ENCODE results near the gene FER.
"Not testable (repeated sequence)": the region's sequence is repeated elsewhere in the genome, so short reads cannot be mapped to it uniquely, and the experiment has no call there.

The FER gene

DNA sequence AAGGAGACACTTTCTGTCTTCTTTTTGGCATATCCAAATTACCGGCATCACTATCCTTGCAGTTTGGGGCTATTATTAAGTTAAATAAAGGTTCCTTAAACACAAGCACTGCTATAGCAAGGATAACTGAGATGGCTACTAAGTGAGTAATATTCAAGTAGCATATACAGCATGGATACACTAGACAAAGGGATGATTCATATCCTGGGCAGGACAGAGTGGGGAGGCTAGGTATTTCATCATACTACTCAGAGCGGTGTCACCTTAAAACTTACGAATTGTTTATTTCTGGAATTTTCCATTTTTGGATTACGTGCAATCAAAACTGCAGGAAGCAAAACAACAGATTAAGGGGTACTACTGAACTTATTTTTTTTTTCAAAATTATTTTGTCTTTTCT, 54.1 kb downstream of the FER start:
- no peak for DNase-seq

DNA sequence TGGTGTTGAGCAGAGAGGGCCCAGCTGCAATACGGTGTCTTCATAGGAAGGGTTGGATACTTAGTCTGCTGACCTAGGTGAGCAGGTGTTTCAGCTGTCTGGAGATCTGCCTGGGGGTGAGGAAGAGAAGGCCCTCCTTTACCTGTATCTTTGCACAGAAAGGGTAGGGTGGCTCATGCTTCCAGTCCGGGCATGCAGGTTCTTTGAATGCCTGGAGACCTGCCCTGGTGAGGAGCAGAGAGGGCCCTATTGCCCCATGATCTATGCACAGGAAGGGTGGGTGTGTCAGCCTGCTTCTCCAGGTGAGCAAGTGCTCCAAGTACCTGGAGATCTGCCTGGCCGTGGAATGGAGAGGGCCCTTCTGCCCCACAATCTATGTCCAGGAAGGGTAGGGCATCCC, 63.0 kb downstream of the FER start:
- no peak for DNase-seq

GRCh38 chr5:108813673-108814072, 66.0 kb downstream of the FER start:
- no peak for DNase-seq

DNA sequence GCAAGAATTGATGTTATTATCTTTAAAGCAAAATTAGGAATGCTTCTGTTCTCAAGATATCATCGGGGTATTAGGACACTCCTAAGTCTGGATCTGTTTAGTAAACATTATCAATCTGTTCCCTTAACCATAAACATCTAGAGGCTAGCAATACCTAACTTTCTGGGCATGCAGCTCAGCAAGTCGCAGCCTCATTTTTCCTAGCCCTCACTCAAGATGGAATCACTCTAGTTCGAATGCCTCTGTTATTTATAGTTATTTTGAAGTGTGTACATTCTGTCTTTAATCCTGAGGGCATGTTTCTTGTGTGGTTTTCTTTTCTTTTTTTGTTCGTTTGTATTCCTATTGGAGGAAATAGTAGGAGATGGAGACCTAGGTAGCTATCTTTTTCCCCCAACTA, 66.9 kb downstream of the FER start:
- DNase-seq, result no peak

GRCh38 chr5:108818613-108819272, 71.0 kb downstream of the FER start:
- DNase-seq, result no peak

DNA sequence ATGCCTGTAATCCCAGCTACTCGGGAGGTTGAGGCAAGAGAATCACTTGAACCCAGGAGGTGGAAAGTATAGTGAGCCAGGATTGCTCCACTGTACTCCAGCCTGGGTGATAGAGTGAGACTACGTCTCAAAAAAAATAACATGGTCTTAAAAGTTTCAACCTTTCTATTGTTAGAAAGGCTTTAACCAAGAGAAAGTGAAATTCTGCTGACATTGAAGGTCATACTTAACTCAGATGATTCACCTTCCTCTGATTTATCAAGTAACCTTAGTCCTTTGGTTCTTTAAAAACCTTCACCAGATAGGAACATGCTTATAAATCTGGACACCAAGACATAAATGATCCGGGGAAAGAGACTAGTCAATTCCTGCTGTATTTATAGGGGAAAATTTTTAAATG, 73.3 kb downstream of the FER start:
- no peak for DNase-seq

- DNase-seq, result no peak
These were observed 74.7 kb downstream of the FER start for GRCh38 chr5:108822211-108822947.

DNA sequence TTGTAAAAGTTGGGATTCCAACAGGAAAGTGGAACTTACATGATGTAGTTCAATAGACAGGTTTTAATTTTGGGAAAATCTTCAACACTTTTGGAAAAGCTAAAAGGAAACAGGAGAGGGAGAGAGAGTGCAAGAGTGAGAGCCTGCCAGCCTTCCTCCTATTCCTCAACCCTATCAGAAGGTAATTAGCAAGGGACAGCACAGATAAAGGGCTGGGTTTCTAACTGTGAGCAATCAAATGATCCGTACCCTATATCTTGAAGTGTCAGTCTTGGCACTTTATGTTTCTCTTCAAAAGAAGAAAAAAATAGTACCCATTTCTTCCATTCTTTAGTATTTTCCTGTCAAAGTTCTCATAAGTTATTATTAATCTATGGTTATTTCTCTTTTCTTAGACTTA, 79.4 kb downstream of the FER start:
- DNase-seq, result no peak

DNA sequence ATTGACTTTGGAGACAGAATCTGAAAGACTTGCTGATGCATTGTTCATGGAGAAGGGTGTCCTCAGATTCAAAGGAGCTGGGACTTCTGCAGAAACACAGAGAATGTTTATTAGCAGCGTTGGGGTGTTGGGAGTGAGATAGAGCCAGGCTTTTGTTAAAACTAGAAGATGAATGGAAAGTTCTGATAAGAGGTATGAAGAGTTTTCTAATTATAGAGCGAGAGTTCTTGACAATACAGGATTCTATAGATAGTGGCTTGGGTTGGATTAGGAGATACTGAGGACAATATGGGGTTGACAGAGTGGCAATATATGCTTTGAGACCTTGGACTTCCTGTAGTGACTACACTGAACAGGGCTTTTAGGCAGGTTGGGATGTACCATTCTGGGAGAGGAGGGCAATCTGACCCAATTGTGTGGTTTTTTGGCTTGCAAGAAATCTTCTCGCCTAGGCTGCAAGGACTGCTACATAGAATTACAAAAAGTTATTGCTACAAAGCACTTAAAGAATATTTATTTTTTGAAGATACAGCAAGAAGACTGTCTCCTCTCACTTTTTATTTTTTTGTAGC, 83.1 kb downstream of the FER start:
- no peak for DNase-seq

- DNase-seq, result no peak
These were observed 88.8 kb downstream of the FER start for GRCh38 chr5:108836492-108836891.

DNA sequence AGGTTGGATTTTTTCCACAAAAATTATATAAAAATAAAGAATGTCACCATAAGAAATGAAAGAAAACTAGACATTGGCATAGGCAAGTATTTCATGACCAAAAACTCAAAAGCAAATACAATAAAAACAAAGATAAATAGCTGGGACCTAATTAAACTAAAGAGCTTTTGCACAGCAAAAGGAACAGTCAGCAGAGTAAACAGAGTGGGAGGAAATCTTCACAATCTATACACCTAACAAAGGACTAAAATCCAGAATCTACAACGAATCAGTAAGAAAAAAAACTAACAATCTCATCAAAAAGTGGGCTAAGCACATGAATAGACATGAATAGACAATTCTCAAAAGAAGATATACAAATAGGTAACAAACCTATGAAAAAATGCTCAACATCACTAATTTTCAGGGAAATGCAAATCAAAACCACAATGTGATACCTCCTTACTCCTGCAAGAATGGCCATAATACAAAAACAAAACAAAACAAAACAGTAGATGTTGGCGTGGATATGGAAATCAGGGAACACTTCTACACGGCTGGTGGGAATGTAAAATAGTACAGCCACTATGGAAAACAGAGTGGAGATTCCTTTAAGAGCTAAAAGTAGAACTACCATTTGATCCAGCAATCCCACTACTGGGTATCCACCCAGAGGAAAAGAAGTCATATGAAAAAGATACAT, 94.7 kb downstream of the FER start:
- DNase-seq, result not testable (repeated sequence)

DNA sequence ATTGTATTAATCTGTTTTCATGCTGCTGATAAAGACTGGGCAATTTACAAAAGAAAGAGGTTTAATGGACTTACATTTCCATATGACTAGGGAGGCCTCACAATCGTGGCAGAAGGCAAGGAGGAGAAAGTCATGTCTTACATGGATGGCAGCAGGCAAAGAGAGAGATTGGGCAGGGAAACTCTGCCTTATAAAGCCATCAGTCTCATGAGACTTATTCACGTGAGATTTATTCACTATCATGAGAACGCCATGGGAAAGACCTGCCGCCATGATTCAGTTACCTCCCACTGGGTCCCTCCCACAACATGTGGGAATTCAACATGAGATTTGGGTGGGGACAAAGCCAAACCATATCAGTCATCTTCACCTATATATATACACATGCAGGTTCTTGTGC, 103.4 kb downstream of the FER start:
- DNase-seq, result not testable (repeated sequence)

GRCh38 chr5:108857905-108858304, 110.2 kb downstream of the FER start:
- DNase-seq, result no peak

GRCh38 chr5:108858959-108859358, 111.3 kb downstream of the FER start:
- DNase-seq, result no peak

DNA sequence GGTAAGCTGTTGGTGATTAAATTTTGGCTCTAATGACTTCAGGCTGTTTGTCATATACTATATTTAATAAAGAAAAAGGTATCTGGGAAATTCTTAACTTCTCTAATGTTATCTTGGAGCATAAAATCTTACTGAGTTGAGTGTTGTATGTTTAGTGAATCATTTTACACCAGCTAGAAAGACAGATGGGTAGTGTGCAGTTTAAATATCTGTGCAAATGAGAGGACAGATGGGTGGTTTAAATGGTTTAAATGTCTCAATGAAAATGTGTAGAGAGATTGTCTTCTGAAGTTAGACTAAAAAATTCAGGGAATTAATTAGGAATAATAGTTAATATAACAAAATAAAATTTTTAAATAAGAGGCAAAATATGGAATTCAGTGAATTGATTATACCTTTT, 114.5 kb downstream of the FER start:
- no peak for DNase-seq

GRCh38 chr5:108866097-108866496, 118.4 kb downstream of the FER start:
- DNase-seq, result not testable (repeated sequence)

DNA sequence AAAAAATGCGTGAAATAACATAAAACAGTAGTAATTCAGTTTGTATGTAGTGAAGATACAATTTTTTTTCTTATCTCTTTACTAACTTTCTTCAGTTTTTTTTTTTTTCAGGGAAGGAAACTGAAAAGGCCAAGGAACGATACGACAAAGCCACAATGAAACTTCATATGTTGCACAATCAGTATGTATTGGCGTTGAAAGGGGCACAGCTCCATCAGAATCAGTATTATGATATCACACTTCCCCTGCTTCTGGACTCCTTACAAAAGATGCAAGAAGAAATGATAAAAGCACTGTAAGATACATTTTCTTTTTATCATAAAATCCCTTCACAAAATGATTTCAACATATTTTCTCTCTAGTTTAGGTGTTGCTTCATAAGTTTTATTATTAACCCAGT, 120.0 kb downstream of the FER start:
- no peak for DNase-seq

- no peak for DNase-seq
These were observed 121.4 kb downstream of the FER start for GRCh38 chr5:108869066-108869465.

GRCh38 chr5:108876451-108876850, 128.8 kb downstream of the FER start:
- DNase-seq, result no peak

GRCh38 chr5:108878756-108879155, 131.1 kb downstream of the FER start:
- DNase-seq, result no peak

DNA sequence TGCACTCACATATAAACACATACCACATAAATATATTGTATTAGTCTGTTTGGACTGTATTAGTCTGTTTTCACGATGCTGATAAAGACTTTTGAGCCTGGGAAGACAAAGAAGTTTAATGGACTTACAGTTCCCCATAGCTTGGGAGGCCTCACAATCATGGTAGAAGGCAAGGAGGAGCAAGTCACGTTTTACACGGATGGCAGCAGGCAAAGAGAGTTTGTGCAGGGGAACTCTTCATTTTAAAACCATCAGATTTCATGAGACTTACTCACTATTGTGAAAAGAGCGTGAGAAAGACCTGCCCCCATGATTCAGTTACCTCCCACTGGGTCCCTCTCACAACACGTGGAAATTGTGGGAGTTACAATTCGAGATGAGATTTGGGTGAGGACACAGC, 133.4 kb downstream of the FER start:
- DNase-seq, result no peak

GRCh38 chr5:108884736-108885135, 137.0 kb downstream of the FER start:
- DNase-seq, result no peak

DNA sequence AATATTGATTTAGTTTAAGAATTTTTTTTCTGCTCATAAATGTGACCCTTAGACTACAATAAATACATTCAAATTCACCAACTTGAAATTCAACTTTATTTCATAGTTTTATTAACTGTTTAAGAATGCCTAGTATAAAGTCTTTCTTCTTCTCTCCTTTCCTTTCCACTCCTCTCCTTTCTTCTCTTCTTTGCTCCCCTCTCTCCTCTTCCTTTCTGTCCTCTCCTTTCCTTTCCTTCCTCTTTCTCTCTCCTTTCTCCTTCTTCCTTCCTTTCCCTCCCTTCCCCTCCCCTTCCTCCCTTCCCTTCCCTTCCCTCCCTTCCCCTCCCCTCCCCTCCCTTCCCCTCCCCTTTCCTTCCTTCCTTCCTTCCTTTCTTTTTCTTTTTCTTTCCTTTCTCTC, 150.6 kb downstream of the FER start:
- no peak for DNase-seq

DNA sequence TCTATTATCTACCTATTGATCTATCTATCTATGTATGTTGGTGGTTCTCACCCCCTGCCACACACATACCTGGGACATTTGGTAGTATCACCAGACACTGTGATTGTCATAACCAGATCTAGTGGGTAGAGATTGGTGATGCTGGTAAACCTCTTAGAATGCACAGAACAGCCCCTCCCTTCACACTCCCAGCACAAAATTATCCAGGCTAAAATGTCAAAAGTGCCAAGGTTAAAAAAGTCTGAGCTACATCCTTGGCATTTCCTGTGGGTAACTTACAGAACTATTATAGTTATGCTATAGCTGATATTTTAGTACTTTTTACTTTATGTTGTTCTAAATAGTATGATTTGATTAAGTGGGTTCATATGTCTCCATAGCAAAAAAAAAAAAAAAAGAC, 151.0 kb downstream of the FER start:
- no peak for DNase-seq

All from stimulated activated CD4-positive, alpha-beta T cell treated with anti-CD3 and anti-CD28 coated beads, Interleukin-15, amount 100 ng/mL, for 24 hours (primary cell).